Tibial nerve (tissue), 4 donors: ENCODE results near the gene RIPK4. TPM values are rescaled to one million over a fixed set of nuclear protein-coding genes. Genes with fewer than 3 reads are reported as not detected.

Source experiments
- DNase-seq, 2 donors: peaks; one replicate each; pipeline ENCODE4 v3.0.0-alpha.2; 2019; ENCODE audit warnings: low spot score in 2 of 2
- H3K27ac ChIP-seq, 4 donors: fragments of 200-600 bp; sonication (generic) in 3 of 4; one replicate each; pipeline ENCODE4 v1.5.1; 2017 to 2019; ENCODE audit warnings: mild to moderate bottlenecking in 1 of 4
- H3K27me3 ChIP-seq, 2 donors: fragments of 200-600 bp; sonication (generic) in 1 of 2; one replicate each; pipeline versions ENCODE4 v1.5.1 to v1.6.0; 2017 to 2019
- H3K36me3 ChIP-seq, 3 donors: fragments of 200-600 bp; sonication (generic); one replicate each; pipeline ENCODE4 v1.5.1; 2018 to 2019
- H3K4me1 ChIP-seq, 4 donors: fragments of 200-600 bp; sonication (generic) in 3 of 4; one replicate each; pipeline ENCODE4 v1.5.1; 2017 to 2019
- H3K4me3 ChIP-seq, 4 donors: fragments of 200-600 bp; sonication (generic) in 3 of 4; one replicate each; pipeline ENCODE4 v1.5.1; 2017 to 2019; ENCODE audit warnings: mild to moderate bottlenecking in 1 of 4, moderate library complexity in 1 of 4
- H3K9me3 ChIP-seq, 4 donors: fragments of 200-600 bp; sonication (generic) in 3 of 4; one replicate each; pipeline ENCODE4 v1.5.1; 2017 to 2019
- EP300 ChIP-seq, 2 donors: sonication (generic); formaldehyde crosslinking; IDR thresholded peaks; one replicate each; pipeline ENCODE4 v1.6.1; 2017; ENCODE audit warnings: antibody characterized with exemption in 2 of 2, mild to moderate bottlenecking in 1 of 2
- POLR2A ChIP-seq, 2 donors: fragments of 450-650 bp; IDR thresholded peaks; one replicate each; pipeline ENCODE4 v1.6.1; 2017; ENCODE audit warnings: antibody characterized with exemption in 2 of 2, mild to moderate bottlenecking in 2 of 2, moderate library complexity in 2 of 2
- WGBS, 2 donors: methylation state at CpG; one replicate each; pipeline ENCODE4 v1.1.5; 2018; 5-methylcytosine and 5-hydroxymethylcytosine counted together
- total RNA-seq, 4 donors: library from RNA; depleted of rRNA; stranded (reverse); fragments of >200 nt; gene quantifications; one replicate each; pipeline ENCODE4 v1.1.0, GENCODE V29; 2016
- TF ChIP-seq, protein P1 (sequence below), 5 experiments: fragments of 200-600 bp in 3 of 5; fragments of 450-650 bp in 2 of 5; sonication (generic) in 3 of 5; IDR thresholded peaks; one replicate each; pipeline ENCODE4 v1.5.1; 2016 to 2019; ENCODE audit warnings: antibody characterized with exemption in 5 of 5, mild to moderate bottlenecking in 3 of 5, moderate library complexity in 2 of 5

Gene RIPK4
- total RNA-seq, 4 donors from 2014 or later = 0.66 to 1.6 (median 1.2) TPM

DNA sequence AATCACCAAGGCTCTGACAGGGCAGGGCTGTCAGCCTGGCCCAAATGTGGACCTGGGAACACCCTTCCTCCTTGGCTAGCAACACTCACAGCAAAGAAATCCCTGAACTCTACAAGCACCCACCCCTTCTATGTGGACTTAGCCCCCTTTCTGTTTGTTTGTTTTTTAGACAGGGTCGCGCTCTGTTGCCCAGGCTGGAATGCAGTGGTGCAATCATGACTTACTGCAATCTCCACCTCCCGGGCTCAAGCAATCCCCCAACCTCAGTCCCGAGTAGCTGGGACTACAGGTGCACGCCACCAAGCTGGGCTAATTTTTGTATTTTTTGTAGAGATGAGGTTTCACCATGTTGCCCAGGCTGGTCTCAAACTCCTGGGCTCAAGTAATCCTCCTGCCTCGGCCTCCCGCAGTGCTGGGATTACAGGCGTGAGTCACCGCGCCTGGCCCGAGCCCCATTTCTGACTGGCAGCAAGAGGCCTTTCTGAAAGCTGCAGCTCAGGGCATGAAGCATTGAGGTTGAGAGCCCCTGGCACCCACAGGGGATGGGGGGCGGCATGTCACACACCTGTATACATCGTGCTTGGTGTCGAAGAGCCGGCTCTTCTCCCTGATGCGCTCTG, 16.2 kb downstream of the RIPK4 start:
- H3K9me3 ChIP-seq = no peaks in the 10 kb centered on the region
- H3K36me3 ChIP-seq = no peaks in the 10 kb centered on the region
- WGBS, 2 donors = 91 to 92% methylated on average over 16 of the region's 16 CpGs
- DNase-seq = no peak
- TF ChIP-seq, protein P1, sequence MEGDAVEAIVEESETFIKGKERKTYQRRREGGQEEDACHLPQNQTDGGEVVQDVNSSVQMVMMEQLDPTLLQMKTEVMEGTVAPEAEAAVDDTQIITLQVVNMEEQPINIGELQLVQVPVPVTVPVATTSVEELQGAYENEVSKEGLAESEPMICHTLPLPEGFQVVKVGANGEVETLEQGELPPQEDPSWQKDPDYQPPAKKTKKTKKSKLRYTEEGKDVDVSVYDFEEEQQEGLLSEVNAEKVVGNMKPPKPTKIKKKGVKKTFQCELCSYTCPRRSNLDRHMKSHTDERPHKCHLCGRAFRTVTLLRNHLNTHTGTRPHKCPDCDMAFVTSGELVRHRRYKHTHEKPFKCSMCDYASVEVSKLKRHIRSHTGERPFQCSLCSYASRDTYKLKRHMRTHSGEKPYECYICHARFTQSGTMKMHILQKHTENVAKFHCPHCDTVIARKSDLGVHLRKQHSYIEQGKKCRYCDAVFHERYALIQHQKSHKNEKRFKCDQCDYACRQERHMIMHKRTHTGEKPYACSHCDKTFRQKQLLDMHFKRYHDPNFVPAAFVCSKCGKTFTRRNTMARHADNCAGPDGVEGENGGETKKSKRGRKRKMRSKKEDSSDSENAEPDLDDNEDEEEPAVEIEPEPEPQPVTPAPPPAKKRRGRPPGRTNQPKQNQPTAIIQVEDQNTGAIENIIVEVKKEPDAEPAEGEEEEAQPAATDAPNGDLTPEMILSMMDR (IDR thresholded peaks at IDR 0.05) = no peak
- TF ChIP-seq EP300 (IDR thresholded peaks at IDR 0.05) = no peak
- TF ChIP-seq POLR2A (IDR thresholded peaks at IDR 0.05) = no peak
- no peak overlapping the region for H3K4me3 ChIP-seq
- H3K4me1 ChIP-seq = no peaks in the 10 kb centered on the region
- no peaks in the 10 kb centered on the region for H3K27me3 ChIP-seq
- H3K27ac ChIP-seq = no peak overlapping the region

DNA sequence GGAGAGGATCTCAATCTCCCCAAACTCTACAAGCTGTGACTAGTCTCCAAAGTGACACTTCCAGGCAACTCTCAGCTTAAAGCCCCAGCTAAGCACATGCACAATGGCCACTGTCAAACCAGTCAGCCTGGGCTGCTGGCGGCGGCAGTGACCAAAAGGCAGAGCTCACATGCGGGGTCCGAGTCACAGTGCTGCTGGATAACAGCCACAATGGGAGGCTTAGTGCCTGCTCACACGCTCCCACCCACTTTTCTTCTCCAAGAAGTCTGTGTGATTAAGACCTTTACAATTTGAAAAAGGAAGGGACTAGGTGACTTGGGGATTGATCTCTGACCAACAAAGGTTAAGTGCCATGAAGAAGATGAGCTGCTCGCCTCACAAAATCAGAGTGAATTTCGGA, 16.8 kb downstream of the RIPK4 start:
- H3K27me3 ChIP-seq = no peaks in the 10 kb centered on the region
- WGBS, 2 donors = 55 to 68% methylated on average over 7 of the region's 7 CpGs

DNA sequence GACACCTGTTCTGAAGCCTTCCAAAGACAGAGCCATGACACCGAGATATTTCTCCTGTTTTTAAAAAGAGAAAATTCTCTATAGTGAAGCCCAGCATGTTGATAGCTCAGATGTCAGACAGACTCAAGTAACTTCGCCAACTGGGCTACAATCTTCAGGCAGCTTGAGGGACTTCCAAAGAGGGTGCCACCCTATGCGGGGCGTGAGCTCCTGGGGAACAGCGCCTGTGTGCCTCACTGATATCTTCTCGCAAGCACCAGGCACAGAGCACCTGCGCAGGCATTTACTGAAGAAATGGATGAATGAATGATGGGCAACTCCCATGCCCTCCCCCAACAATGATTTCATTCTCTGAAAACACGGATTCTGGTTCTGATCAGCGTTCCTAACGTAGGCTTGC, 17.6 kb downstream of the RIPK4 start:
- no peaks in the 10 kb centered on the region for H3K36me3 ChIP-seq
- no peaks in the 10 kb centered on the region for H3K27me3 ChIP-seq
- WGBS, 2 donors = 95 to 97% methylated on average over 10 of the region's 10 CpGs
- no peaks in the 10 kb centered on the region for H3K9me3 ChIP-seq
- H3K4me1 ChIP-seq = no peaks in the 10 kb centered on the region
- no peak overlapping the region for H3K27ac ChIP-seq
- H3K4me3 ChIP-seq = no peak overlapping the region
- TF ChIP-seq, protein P1 (IDR thresholded peaks at IDR 0.05) = no peak
- TF ChIP-seq EP300 (IDR thresholded peaks at IDR 0.05) (no peak), POLR2A (IDR thresholded peaks at IDR 0.05) (no peak)
- DNase-seq = no peak

More for the DNA sequence above, 16.8 kb downstream of the RIPK4 start:
- H3K9me3 ChIP-seq = no peaks in the 10 kb centered on the region
- no peaks in the 10 kb centered on the region for H3K4me1 ChIP-seq
- no peak for TF ChIP-seq POLR2A (IDR thresholded peaks at IDR 0.05)
- TF ChIP-seq, protein P1 (IDR thresholded peaks at IDR 0.05) = no peak
- TF ChIP-seq EP300 (IDR thresholded peaks at IDR 0.05) = no peak
- no peak for DNase-seq
- H3K4me3 ChIP-seq = no peak overlapping the region
- no peak overlapping the region for H3K27ac ChIP-seq
- no peaks in the 10 kb centered on the region for H3K36me3 ChIP-seq

DNA sequence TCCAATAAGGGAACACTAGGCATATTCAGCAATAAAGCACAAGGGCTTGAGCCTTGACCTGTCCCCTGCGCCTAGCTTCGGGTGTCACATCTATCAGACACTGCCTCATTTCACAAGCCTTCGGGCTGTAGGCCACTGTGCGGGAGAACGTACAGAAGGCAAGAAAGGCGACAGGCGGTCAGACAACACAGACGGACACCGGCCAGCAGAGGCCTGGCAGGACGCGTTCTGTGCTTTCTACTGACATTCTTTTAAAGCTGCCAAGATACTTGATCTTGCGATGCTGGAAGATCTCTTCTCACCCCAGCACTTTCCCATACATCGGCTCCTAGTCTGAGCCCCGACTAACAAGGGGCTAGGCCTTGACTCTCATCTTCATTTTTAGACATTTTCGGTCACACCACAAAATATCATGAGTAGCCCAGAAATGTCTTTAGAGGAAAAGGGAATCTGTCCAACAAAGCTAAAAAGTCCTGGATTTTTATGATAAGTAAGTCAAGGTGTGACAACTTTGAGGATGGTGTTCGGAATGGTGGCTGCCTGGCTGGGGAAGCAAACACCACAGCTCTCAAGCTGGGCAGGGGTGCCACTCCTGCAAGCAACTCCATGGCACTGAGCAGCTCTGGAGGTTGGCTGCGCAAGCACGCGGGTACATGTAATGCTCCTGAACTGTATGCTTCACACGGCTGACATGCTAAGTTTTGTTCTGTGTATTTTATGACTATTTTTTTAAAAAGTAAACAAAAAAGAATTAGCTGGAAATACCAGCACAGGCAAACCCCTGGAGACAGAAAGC, 18.7 kb downstream of the RIPK4 start:
- Histone ChIP-seq H3K27ac (no peak overlapping the region), H3K36me3 (no peaks in the 10 kb centered on the region), H3K4me3 (no peak overlapping the region), H3K4me1 (no peaks in the 10 kb centered on the region), H3K27me3 (no peaks in the 10 kb centered on the region), H3K9me3 (no peaks in the 10 kb centered on the region)
- WGBS, 2 donors = 75 to 76% methylated on average over 20 of the region's 20 CpGs
- TF ChIP-seq, protein P1 (IDR thresholded peaks at IDR 0.05) = no peak
- TF ChIP-seq POLR2A (IDR thresholded peaks at IDR 0.05) (no peak), EP300 (IDR thresholded peaks at IDR 0.05) (no peak)
- DNase-seq = no peak

DNA sequence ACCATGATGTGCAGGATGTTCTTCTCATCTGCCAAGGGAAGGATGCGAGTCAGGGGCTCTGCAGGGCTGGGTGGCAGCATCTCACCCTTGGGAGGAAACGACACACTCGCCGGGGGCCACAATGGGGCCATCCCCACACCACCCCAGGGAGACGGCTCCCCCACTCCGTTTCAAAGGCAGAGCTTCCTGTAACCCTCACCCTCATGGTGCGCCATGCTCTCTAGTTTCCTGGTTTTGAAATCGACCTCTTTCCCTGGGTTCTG, 20.2 kb downstream of the RIPK4 start:
- 81 to 94% methylated on average over 8 of the region's 8 CpGs for WGBS, 2 donors
- TF ChIP-seq EP300 (IDR thresholded peaks at IDR 0.05) = no peak
- TF ChIP-seq, protein P1 (IDR thresholded peaks at IDR 0.05) = no peak
- TF ChIP-seq POLR2A (IDR thresholded peaks at IDR 0.05) = no peak

More for the DNA sequence above, 20.2 kb downstream of the RIPK4 start:
- DNase-seq = no peak
- Histone ChIP-seq H3K36me3 (no peaks in the 10 kb centered on the region), H3K4me1 (no peaks in the 10 kb centered on the region), H3K27me3 (no peaks in the 10 kb centered on the region), H3K4me3 (no peak overlapping the region), H3K27ac (no peak overlapping the region), H3K9me3 (no peaks in the 10 kb centered on the region)
